Measurements from ENCODE around the gene SLC24A4. TPM values are rescaled to one million over a fixed set of nuclear protein-coding genes. Genes with fewer than 3 reads are reported as not detected.

SLC24A4 gene
- total RNA-seq, 4 donors from 2014 or later = 0.08 to 0.37 (median 0.22) TPM

GRCh38 chr14:92443167-92443566, 120.2 kb downstream of the SLC24A4 start:
- 85 to 88% methylated on average over 13 to 14 of the region's 14 CpGs for WGBS, 2 donors
- no peak overlapping the region for H3K4me3 ChIP-seq (ENCODE audit: low read depth, poor library complexity, severe bottlenecking)
- TF ChIP-seq POLR2A (IDR thresholded peaks at IDR 0.05) (no peak), CTCF (IDR thresholded peaks at IDR 0.05) (no peak)
- intact Hi-C loops (cut with DNase I; ENCODE audit: low total_unique reads) = no loop called here
- no peak for DNase-seq (ENCODE audit: low spot score in 2 of 2)

- no peak overlapping the region for H3K4me3 ChIP-seq (ENCODE audit: low read depth, poor library complexity, severe bottlenecking)
- WGBS, 2 donors = 91 to 92% methylated on average over 8 of the region's 8 CpGs
Measured at GRCh38 chr14:92443741-92444140, 120.8 kb downstream of the SLC24A4 start.

GRCh38 chr14:92446771-92447170, 123.8 kb downstream of the SLC24A4 start:
- intact Hi-C loops (cut with DNase I; ENCODE audit: low total_unique reads) = no loop called here
- no peak for DNase-seq (ENCODE audit: low spot score in 2 of 2)
- H3K4me3 ChIP-seq (ENCODE audit: low read depth, poor library complexity, severe bottlenecking) = no peak overlapping the region
- TF ChIP-seq CTCF (IDR thresholded peaks at IDR 0.05) (no peak), POLR2A (IDR thresholded peaks at IDR 0.05) (no peak)
- 72 to 80% methylated on average over 5 of the region's 5 CpGs for WGBS, 2 donors

More at GRCh38 chr14:92443741-92444140, 120.8 kb downstream of the SLC24A4 start:
- DNase-seq (ENCODE audit: low spot score in 2 of 2) = no peak
- TF ChIP-seq CTCF (IDR thresholded peaks at IDR 0.05) (no peak), POLR2A (IDR thresholded peaks at IDR 0.05) (no peak)
- intact Hi-C loops (cut with DNase I; ENCODE audit: low total_unique reads) = no loop called here

- TF ChIP-seq CTCF (IDR thresholded peaks at IDR 0.05) (no peak), POLR2A (IDR thresholded peaks at IDR 0.05) (no peak)
- intact Hi-C loops (cut with DNase I; ENCODE audit: low total_unique reads) = no loop called here
- WGBS, 2 donors = 87 to 92% methylated on average over 10 of the region's 10 CpGs
- no peak for DNase-seq (ENCODE audit: low spot score in 2 of 2)
- H3K4me3 ChIP-seq (ENCODE audit: low read depth, poor library complexity, severe bottlenecking) = no peak overlapping the region
Measured at GRCh38 chr14:92447416-92448197, 124.6 kb downstream of the SLC24A4 start.

- DNase-seq (ENCODE audit: low spot score in 2 of 2) = peak in 1 of 2 donors; percentile 37
- TF ChIP-seq POLR2A (IDR thresholded peaks at IDR 0.05) (no peak), CTCF (IDR thresholded peaks at IDR 0.05) (no peak)
- H3K4me3 ChIP-seq (ENCODE audit: low read depth, poor library complexity, severe bottlenecking) = no peak overlapping the region
- intact Hi-C loops (cut with DNase I; ENCODE audit: low total_unique reads) = no loop called here
- 87 to 88% methylated on average over 6 of the region's 6 CpGs for WGBS, 2 donors
Measured at GRCh38 chr14:92448786-92449185, 125.8 kb downstream of the SLC24A4 start.
